Colonic mucosa (tissue), 4 donors: ENCODE measurements around the gene CCSER1. TPM values are rescaled to one million over a fixed set of nuclear protein-coding genes. Genes with fewer than 3 reads are reported as not detected.

Experiments used
- DNase-seq: peaks from one replicate; pipeline ENCODE4 v3.0.0-alpha.2; 2020
- H3K27ac ChIP-seq: fragments of 200-600 bp; one replicate; pipeline ENCODE4 v1.8.0; 2021
- H3K27me3 ChIP-seq: fragments of 200-600 bp; one replicate; pipeline ENCODE4 v1.8.0; 2021
- H3K36me3 ChIP-seq: fragments of 200-600 bp; one replicate; pipeline ENCODE4 v1.8.0; 2021
- H3K4me1 ChIP-seq: fragments of 200-600 bp; one replicate; pipeline ENCODE4 v1.8.0; 2021; ENCODE audit warnings: mild to moderate bottlenecking
- H3K4me3 ChIP-seq: fragments of 200-600 bp; one replicate; pipeline ENCODE4 v1.8.0; 2021
- H3K9ac ChIP-seq, 2 donors: one replicate each; pipeline ENCODE4 v1.7.0; 2013; ENCODE audit warnings: control low read depth in 2 of 2, low read depth in 2 of 2, low read length in 2 of 2
- H3K9me3 ChIP-seq: fragments of 200-600 bp; one replicate; pipeline ENCODE4 v1.8.0; 2021
- intact Hi-C: fragments of 100-400 bp; cut with DNase I; formaldehyde crosslinking; loops from one replicate; pipeline ENCODE4 v1.14.1; 2022
- total RNA-seq, 2 donors: library from RNA; stranded (reverse); fragmentation: NEBNext Ultra II Directional in 1 of 2; extraction: Animal tissue kit (Norgen Biotek cat#: 25700) in 1 of 2; gene quantifications; one replicate each; pipeline ENCODE4 v1.2.1, GENCODE V29; 2021
- TF ChIP-seq, protein P1 (sequence below): fragments of 200-600 bp; IDR thresholded peaks from one replicate; pipeline ENCODE4 v1.8.0; 2022; ENCODE audit warnings: antibody characterized with exemption, mild to moderate bottlenecking
- donor health status: healthy.
- donor health status: DM: no; HTN: no; CAD: no.
- donor health status: DM: no; HTN: no; CAD: no.

Gene CCSER1
- total RNA-seq, 2 donors from 2014 or later = 11.2 to 13.4 TPM

DNA sequence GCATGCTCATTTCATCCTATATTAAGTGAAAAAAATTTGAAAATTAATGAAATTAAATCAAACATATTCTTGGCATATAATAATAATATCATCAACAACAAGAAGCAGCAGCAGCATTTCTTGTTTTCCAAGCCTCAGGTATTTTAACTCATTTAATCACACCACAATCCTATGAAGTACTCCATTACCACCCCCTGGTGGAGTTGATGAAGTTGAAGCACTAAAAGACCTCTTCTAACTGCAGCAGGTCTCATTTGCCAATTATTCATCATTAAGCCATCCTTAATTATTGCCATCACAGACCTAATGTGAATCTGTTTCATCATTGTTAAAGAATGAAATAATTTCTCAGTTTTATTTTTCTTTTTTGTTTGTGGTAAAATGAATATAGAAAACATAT lies 1375.2 kb downstream of the CCSER1 start:
- TF ChIP-seq, protein P1, sequence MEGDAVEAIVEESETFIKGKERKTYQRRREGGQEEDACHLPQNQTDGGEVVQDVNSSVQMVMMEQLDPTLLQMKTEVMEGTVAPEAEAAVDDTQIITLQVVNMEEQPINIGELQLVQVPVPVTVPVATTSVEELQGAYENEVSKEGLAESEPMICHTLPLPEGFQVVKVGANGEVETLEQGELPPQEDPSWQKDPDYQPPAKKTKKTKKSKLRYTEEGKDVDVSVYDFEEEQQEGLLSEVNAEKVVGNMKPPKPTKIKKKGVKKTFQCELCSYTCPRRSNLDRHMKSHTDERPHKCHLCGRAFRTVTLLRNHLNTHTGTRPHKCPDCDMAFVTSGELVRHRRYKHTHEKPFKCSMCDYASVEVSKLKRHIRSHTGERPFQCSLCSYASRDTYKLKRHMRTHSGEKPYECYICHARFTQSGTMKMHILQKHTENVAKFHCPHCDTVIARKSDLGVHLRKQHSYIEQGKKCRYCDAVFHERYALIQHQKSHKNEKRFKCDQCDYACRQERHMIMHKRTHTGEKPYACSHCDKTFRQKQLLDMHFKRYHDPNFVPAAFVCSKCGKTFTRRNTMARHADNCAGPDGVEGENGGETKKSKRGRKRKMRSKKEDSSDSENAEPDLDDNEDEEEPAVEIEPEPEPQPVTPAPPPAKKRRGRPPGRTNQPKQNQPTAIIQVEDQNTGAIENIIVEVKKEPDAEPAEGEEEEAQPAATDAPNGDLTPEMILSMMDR = no peak
- DNase-seq = no peak
- H3K36me3 ChIP-seq = no peaks in the 10 kb centered on the region
- H3K4me1 ChIP-seq = no peaks in the 10 kb centered on the region
- no peak overlapping the region for H3K27ac ChIP-seq
- no peak overlapping the region for H3K9ac ChIP-seq
- intact Hi-C loops = no loop called here
- H3K27me3 ChIP-seq = no peaks in the 10 kb centered on the region
- H3K9me3 ChIP-seq = no peaks in the 10 kb centered on the region
- no peak overlapping the region for H3K4me3 ChIP-seq

DNA sequence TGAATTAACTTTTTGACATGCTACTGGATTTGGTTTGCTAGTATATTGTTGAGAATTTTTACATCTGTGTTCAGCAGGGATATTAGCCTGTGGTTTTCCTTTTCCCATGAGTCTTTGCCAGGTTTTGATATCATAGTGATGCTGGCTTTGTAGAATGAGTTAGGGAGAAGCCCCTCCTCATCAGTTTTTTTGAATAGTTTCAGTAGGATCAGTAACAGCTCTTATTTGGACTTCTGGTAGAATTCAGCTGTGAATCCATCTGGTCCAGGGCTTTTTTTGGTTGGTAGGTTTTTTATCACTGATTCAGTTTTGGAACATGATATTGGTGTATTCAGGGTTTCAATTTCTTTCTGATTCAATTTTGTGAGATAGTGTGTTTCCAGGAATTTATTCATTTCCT lies 1386.1 kb downstream of the CCSER1 start:
- Histone ChIP-seq H3K27me3 (no peaks in the 10 kb centered on the region), H3K9ac (no peak overlapping the region), H3K4me3 (no peak overlapping the region), H3K27ac (no peak overlapping the region), H3K4me1 (no peaks in the 10 kb centered on the region), H3K9me3 (no peaks in the 10 kb centered on the region), H3K36me3 (no peaks in the 10 kb centered on the region)
- TF ChIP-seq, protein P1 = no peak
- DNase-seq = no peak
- intact Hi-C loops = no loop called here

DNA sequence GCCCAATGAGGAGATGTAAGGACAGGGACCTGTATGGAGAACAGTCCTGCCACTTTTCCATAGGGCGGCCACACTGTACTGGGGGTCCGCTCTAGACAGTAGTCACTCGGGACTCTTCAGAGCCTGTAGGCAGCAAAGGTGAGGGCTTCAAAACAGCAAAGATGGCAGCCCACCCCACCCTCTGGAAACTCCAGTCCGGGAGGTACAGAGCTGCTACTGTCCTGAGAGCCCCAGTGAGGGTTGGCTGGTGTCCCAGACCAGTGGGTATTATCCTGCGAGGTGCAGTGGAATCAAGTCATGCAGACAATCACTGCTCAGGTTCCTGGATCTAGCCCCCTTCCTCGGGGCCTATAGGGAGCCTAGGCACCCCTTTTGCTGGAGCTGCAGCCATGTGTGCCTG lies 1392.0 kb downstream of the CCSER1 start:
- DNase-seq = no peak

DNA sequence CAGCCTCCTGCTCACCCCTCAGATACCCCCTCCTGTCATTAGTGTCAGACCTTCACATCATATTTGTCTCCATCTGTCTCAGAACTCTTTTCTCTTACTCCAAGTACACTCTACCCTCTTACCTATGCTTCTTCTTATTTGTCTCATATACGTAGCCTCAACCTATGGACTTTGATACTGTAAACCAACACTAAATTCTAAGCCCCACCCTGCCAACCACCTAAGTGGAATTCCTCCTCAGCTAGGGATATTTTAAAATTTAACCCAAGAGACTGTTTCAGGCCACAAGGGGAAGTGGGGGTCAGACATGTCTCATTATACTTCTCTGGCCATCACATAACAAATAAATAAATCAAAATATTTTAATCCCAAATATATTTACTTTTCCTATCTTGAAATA lies 1398.4 kb downstream of the CCSER1 start:
- H3K27me3 ChIP-seq = no peaks in the 10 kb centered on the region
- H3K4me3 ChIP-seq = no peak overlapping the region
- H3K36me3 ChIP-seq = no peaks in the 10 kb centered on the region
- TF ChIP-seq, protein P1 = no peak
- no peak overlapping the region for H3K9ac ChIP-seq
- DNase-seq = peak; percentile 43
- H3K27ac ChIP-seq = no peak overlapping the region
- no peaks in the 10 kb centered on the region for H3K9me3 ChIP-seq
- H3K4me1 ChIP-seq = no peaks in the 10 kb centered on the region
- intact Hi-C loops = no loop called here

More for the DNA sequence above, 1392.0 kb downstream of the CCSER1 start:
- no peak overlapping the region for H3K9ac ChIP-seq
- H3K36me3 ChIP-seq = no peaks in the 10 kb centered on the region
- no peaks in the 10 kb centered on the region for H3K9me3 ChIP-seq
- no peaks in the 10 kb centered on the region for H3K27me3 ChIP-seq
- no peak overlapping the region for H3K27ac ChIP-seq
- TF ChIP-seq, protein P1 = no peak
- intact Hi-C loops = no loop called here
- H3K4me1 ChIP-seq = no peaks in the 10 kb centered on the region
- H3K4me3 ChIP-seq = no peak overlapping the region

DNA sequence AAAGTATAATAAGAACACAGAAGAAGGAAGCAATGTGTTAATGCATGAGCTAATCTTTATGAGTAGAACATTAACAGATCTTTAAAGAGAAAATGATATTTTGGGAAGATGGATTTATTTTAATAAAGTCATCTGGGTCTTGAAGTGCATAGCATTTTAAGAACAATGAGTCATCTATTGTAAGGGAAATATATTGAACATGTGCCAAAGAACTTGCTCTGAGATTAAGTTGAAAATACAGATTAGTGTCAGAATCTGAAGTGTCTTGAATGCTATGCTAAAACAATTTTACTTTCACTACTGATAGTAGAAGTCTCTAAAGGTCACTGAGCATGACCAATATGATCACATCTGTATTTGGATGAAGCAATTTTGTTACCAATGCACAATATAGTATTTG lies 1399.9 kb downstream of the CCSER1 start:
- intact Hi-C loops = no loop called here
- DNase-seq = no peak
- TF ChIP-seq, protein P1 = no peak
- no peak overlapping the region for H3K9ac ChIP-seq
- no peaks in the 10 kb centered on the region for H3K27me3 ChIP-seq
- H3K4me1 ChIP-seq = no peaks in the 10 kb centered on the region
- no peak overlapping the region for H3K27ac ChIP-seq
- H3K4me3 ChIP-seq = no peak overlapping the region
- no peaks in the 10 kb centered on the region for H3K9me3 ChIP-seq
- H3K36me3 ChIP-seq = no peaks in the 10 kb centered on the region

DNA sequence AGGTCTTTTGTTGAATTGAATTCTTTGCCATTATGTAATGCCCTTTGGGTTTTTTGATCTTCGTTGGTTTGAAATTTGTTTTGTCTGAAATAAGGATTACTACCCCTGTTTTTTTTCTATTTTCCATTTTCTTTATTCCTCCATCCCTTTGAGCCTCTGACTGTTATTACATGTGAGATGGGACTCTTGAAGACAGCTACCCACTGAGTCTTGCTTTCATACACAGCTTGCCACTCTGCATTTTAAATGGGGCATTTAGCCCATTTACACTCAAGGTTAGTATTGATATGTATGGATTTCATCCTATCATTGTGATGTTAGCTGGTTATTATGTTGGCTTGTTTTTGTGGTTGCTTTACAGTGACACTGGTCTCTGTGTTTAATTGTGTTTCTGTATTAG lies 1440.4 kb downstream of the CCSER1 start:
- Histone ChIP-seq H3K36me3 (no peaks in the 10 kb centered on the region), H3K27me3 (no peaks in the 10 kb centered on the region), H3K9me3 (no peaks in the 10 kb centered on the region), H3K27ac (no peak overlapping the region), H3K4me1 (no peaks in the 10 kb centered on the region), H3K9ac (no peak overlapping the region), H3K4me3 (no peak overlapping the region)
- DNase-seq = no peak
- TF ChIP-seq, protein P1 = no peak
- intact Hi-C loops = no loop called here
